GM18511 (cell line): ENCODE results near the gene NAP1L4.

Source experiments
- ATAC-seq: cut with Tn5 transposase; IDR thresholded peaks from one replicate; pipeline ENCODE4 v1.9.1; 2021; ENCODE audit warnings: mild to moderate bottlenecking, moderate library complexity; ENCODE audit not compliant: unreplicated experiment

NAP1L4 gene

GRCh38 chr11:2961080-2961479, 31.0 kb downstream of the NAP1L4 start:
- ATAC-seq, result no peak

- ATAC-seq, result no peak
Observed at GRCh38 chr11:2960139-2960538, 32.0 kb downstream of the NAP1L4 start.

GRCh38 chr11:2958251-2958650, 33.9 kb downstream of the NAP1L4 start:
- no peak for ATAC-seq

GRCh38 chr11:2955906-2956476, 36.1 kb downstream of the NAP1L4 start:
- no peak for ATAC-seq

GRCh38 chr11:2954263-2954662, 37.9 kb downstream of the NAP1L4 start:
- no peak for ATAC-seq

- no peak for ATAC-seq
Observed at GRCh38 chr11:2952290-2952689, 39.8 kb downstream of the NAP1L4 start.

- no peak for ATAC-seq
Observed at GRCh38 chr11:2951231-2952110, 40.7 kb downstream of the NAP1L4 start.

GRCh38 chr11:2950825-2951224, 41.3 kb downstream of the NAP1L4 start:
- ATAC-seq, result no peak

- ATAC-seq, result no peak
Observed at GRCh38 chr11:2949920-2950319, 42.2 kb downstream of the NAP1L4 start.

GRCh38 chr11:2947744-2948143, 44.4 kb downstream of the NAP1L4 start:
- ATAC-seq, result no peak

GRCh38 chr11:2945757-2946287, 46.3 kb downstream of the NAP1L4 start:
- ATAC-seq, result no peak

- ATAC-seq, result no peak
Observed at GRCh38 chr11:2945031-2945756, 46.9 kb downstream of the NAP1L4 start.

GRCh38 chr11:2944530-2944929, 47.6 kb downstream of the NAP1L4 start:
- ATAC-seq, result no peak

- ATAC-seq, result no peak
Observed at GRCh38 chr11:2943711-2944118, 48.4 kb downstream of the NAP1L4 start.

- ATAC-seq, result no peak
Observed at GRCh38 chr11:2942872-2943710, 49.0 kb downstream of the NAP1L4 start.

- ATAC-seq, result no peak
Observed at GRCh38 chr11:2942447-2942846, 49.7 kb downstream of the NAP1L4 start.

- ATAC-seq, result no peak
Observed at GRCh38 chr11:2940921-2941821, 51.0 kb downstream of the NAP1L4 start.

- no peak for ATAC-seq
Observed at GRCh38 chr11:2940147-2940920, 51.8 kb downstream of the NAP1L4 start.
